IMR-90 (cell line): ENCODE data around the gene SEPHS2. TPM values are rescaled to one million over a fixed set of nuclear protein-coding genes. Genes with fewer than 3 reads are reported as not detected.

Experiments used
- ATAC-seq: fragments of 200-7000 bp; cut with Tn5 transposase; 2 replicates; pipeline ENCODE4 v1.9.1; 2020; ENCODE audit warnings: low read depth, mild to moderate bottlenecking, moderate library complexity
- BruUV-seq: library from RNA; stranded (reverse); fragments of 400-500 nt; replicated peaks from 2 replicates; lab custom pipeline; 2021; lab: Mats Ljungman, UMichigan
- CTCF ChIA-PET: fragments of 300-600 bp; formaldehyde crosslinking; extraction: SDS; loops from one replicate; lab custom pipeline; 2021; ENCODE audit warnings: antibody characterized with exemption; lab: Yijun Ruan, JAX
- POLR2A ChIA-PET: fragments of 300-600 bp; sonication (Branson Sonifier 250); formaldehyde crosslinking; loops from one replicate; lab custom pipeline; 2022; ENCODE audit warnings: antibody characterized with exemption; ENCODE audit not compliant: unreplicated experiment; lab: Charles Lee
- DNase-seq: peaks from one replicate; pipeline ENCODE4 v3.0.0; 2013
- H2AFZ ChIP-seq: replicated peaks from 2 replicates; pipeline ENCODE3; 2013; ENCODE audit warnings: low read length, mild to moderate bottlenecking; ENCODE audit not compliant: poor library complexity
- H2AK5ac ChIP-seq: 2 replicates; pipeline ENCODE4 v1.6.1; 2013; ENCODE audit warnings: low read depth, low read length, inconsistent platforms
- H2AK9ac ChIP-seq: replicated peaks from 2 replicates; pipeline ENCODE3; 2013; ENCODE audit warnings: mild to moderate bottlenecking, low read depth, low read length, moderate library complexity; ENCODE audit not compliant: poor library complexity
- H2BK120ac ChIP-seq: 2 replicates; pipeline ENCODE4 v1.6.1; 2013; ENCODE audit warnings: low read depth, low read length, inconsistent platforms
- H2BK15ac ChIP-seq: 3 replicates; pipeline ENCODE4 v1.6.1; 2013; ENCODE audit warnings: low read depth, low read length, inconsistent platforms
- H2BK20ac ChIP-seq: 2 replicates; pipeline ENCODE4 v1.6.1; 2013; ENCODE audit warnings: low read depth, mild to moderate bottlenecking, inconsistent platforms, low read length, moderate library complexity
- H2BK5ac ChIP-seq: 2 replicates; pipeline ENCODE4 v1.6.1; 2013; ENCODE audit warnings: mild to moderate bottlenecking, low read depth, low read length, inconsistent platforms; ENCODE audit not compliant: poor library complexity, severe bottlenecking
- H3K14ac ChIP-seq: replicated peaks from 2 replicates; pipeline ENCODE4 v1.6.1; 2013; ENCODE audit warnings: low read depth, low read length, inconsistent platforms
- H3K18ac ChIP-seq: 2 replicates; pipeline ENCODE4 v1.6.1; 2013; ENCODE audit warnings: low read depth, low read length, control low read depth
- H3K23ac ChIP-seq: 2 replicates; pipeline ENCODE4 v1.6.1; 2013; ENCODE audit warnings: low read depth, low read length, inconsistent platforms
- H3K27ac ChIP-seq: 2 replicates; pipeline ENCODE4 v1.5.1; 2013; ENCODE audit warnings: mild to moderate bottlenecking, control low read depth, low read length; ENCODE audit not compliant: insufficient read depth
- H3K27me3 ChIP-seq: 2 replicates; pipeline ENCODE4 v1.6.1; 2013; ENCODE audit warnings: low read length; ENCODE audit not compliant: control insufficient read depth, insufficient read depth
- H3K36me3 ChIP-seq: 2 replicates; pipeline ENCODE4 v1.6.1; 2013; ENCODE audit warnings: low read length, mixed read lengths; ENCODE audit not compliant: control insufficient read depth, insufficient read depth
- H3K4ac ChIP-seq: 2 replicates; pipeline ENCODE4 v1.6.1; 2013; ENCODE audit warnings: low read depth, low read length, inconsistent platforms
- H3K4me1 ChIP-seq: 2 replicates; pipeline ENCODE4 v1.6.1; 2013; ENCODE audit warnings: low read length, mixed read lengths; ENCODE audit not compliant: control insufficient read depth, insufficient read depth
- H3K4me2 ChIP-seq: 2 replicates; pipeline ENCODE4 v1.6.1; 2013; ENCODE audit warnings: low read depth, mild to moderate bottlenecking, control low read depth, low read length, moderate library complexity
- H3K4me3 ChIP-seq: 2 replicates; pipeline ENCODE4 v1.5.1; 2013; ENCODE audit warnings: low read depth, mild to moderate bottlenecking, control low read depth, low read length, moderate library complexity; ENCODE audit not compliant: insufficient read depth
- H3K56ac ChIP-seq: 2 replicates; pipeline ENCODE4 v1.6.1; 2013; ENCODE audit warnings: low read length, inconsistent platforms; ENCODE audit not compliant: insufficient read depth; ENCODE audit errors: extremely low read depth
- H3K79me1 ChIP-seq, 2 experiments: 2 replicates each; pipeline ENCODE4 v1.6.1; 2013; ENCODE audit warnings: low read length in 2 of 2, inconsistent platforms in 1 of 2, low read depth in 1 of 2
- H3K9ac ChIP-seq: 2 replicates; pipeline ENCODE4 v1.6.1; 2013; ENCODE audit warnings: low read depth, low read length, control low read depth
- H3K9me1 ChIP-seq: 2 replicates; pipeline ENCODE4 v1.6.1; 2013; ENCODE audit warnings: low read length, inconsistent platforms; ENCODE audit not compliant: insufficient read depth
- H3K9me3 ChIP-seq: 2 replicates; pipeline ENCODE4 v1.6.1; 2013; ENCODE audit warnings: low read length; ENCODE audit not compliant: control insufficient read depth, insufficient read depth
- H4K20me1 ChIP-seq: 2 replicates; pipeline ENCODE4 v1.6.1; 2013; ENCODE audit warnings: low read length, inconsistent platforms; ENCODE audit not compliant: insufficient read depth
- H4K5ac ChIP-seq: 2 replicates; pipeline ENCODE4 v1.6.1; 2013; ENCODE audit warnings: mild to moderate bottlenecking, low read depth, low read length, control low read depth
- H4K8ac ChIP-seq, 2 experiments: 2 replicates each; pipeline ENCODE4 v1.6.1; 2013; ENCODE audit warnings: low read depth in 2 of 2, low read length in 2 of 2, control low read depth in 1 of 2, inconsistent platforms in 1 of 2
- H4K91ac ChIP-seq: 2 replicates; pipeline ENCODE4 v1.6.1; 2013; ENCODE audit warnings: low read depth, low read length, inconsistent platforms; ENCODE audit not compliant: insufficient read depth
- BHLHE40 ChIP-seq: fragments of 150-350 bp; IDR thresholded peaks from 2 replicates; pipeline ENCODE4 v1.6.1; 2016; ENCODE audit warnings: mild to moderate bottlenecking, low read depth, low read length
- CEBPB ChIP-seq: IDR thresholded peaks from 2 replicates; pipeline ENCODE4 v1.6.1; 2012; ENCODE audit warnings: low read depth, low read length, improper control_type of control experiment
- CHD1 ChIP-seq: IDR thresholded peaks from 2 replicates; pipeline ENCODE4 v1.6.1; 2012; ENCODE audit warnings: low read depth, low read length, improper control_type of control experiment
- CTCF ChIP-seq: conservative IDR thresholded peaks from 2 replicates; pipeline ENCODE4 v1.5.1; 2012; ENCODE audit warnings: mild to moderate bottlenecking, low read depth, low read length, improper control_type of control experiment
- ELK1 ChIP-seq: fragments of 150-350 bp; IDR thresholded peaks from 2 replicates; pipeline ENCODE4 v1.6.1; 2016; ENCODE audit warnings: low read depth, mild to moderate bottlenecking, low read length, moderate library complexity, borderline replicate concordance
- FOS ChIP-seq: fragments of 150-350 bp; IDR thresholded peaks from 2 replicates; pipeline ENCODE4 v1.6.1; 2016; ENCODE audit warnings: low read depth, low read length
- MAFK ChIP-seq: IDR thresholded peaks from 2 replicates; pipeline ENCODE4 v1.6.1; 2012; ENCODE audit warnings: low read depth, low read length, improper control_type of control experiment
- MAZ ChIP-seq: IDR thresholded peaks from 2 replicates; pipeline ENCODE4 v1.6.1; 2012; ENCODE audit warnings: low read depth, mild to moderate bottlenecking, low read length, improper control_type of control experiment, moderate library complexity, borderline replicate concordance
- MXI1 ChIP-seq: IDR thresholded peaks from 2 replicates; pipeline ENCODE4 v1.6.1; 2012; ENCODE audit warnings: low read depth, mild to moderate bottlenecking, low read length, moderate library complexity, borderline replicate concordance
- NFE2L2 ChIP-seq: fragments of 150-350 bp; IDR thresholded peaks from 2 replicates; pipeline ENCODE4 v1.6.1; 2016; ENCODE audit warnings: low read depth, mild to moderate bottlenecking, low read length
- POLR2A ChIP-seq: IDR thresholded peaks from 2 replicates; pipeline ENCODE4 v1.6.1; 2012; ENCODE audit warnings: mild to moderate bottlenecking, low read depth, low read length
- RAD21 ChIP-seq: IDR thresholded peaks from 2 replicates; pipeline ENCODE4 v1.6.1; 2012; ENCODE audit warnings: low read length, improper control_type of control experiment
- RCOR1 ChIP-seq: IDR thresholded peaks from 2 replicates; pipeline ENCODE4 v1.6.1; 2012; ENCODE audit warnings: mild to moderate bottlenecking, low read length, improper control_type of control experiment; ENCODE audit not compliant: insufficient replicate concordance
- RFX5 ChIP-seq: IDR thresholded peaks from 2 replicates; pipeline ENCODE4 v1.8.0; 2012; ENCODE audit warnings: low read depth, mild to moderate bottlenecking, low read length, moderate library complexity
- SMC3 ChIP-seq: fragments of 150-350 bp; IDR thresholded peaks from 2 replicates; pipeline ENCODE4 v1.6.1; 2016; ENCODE audit warnings: low read depth, mild to moderate bottlenecking, antibody characterized with exemption, low read length, moderate library complexity
- USF2 ChIP-seq: fragments of 150-350 bp; IDR thresholded peaks from 2 replicates; pipeline ENCODE4 v1.6.1; 2017; ENCODE audit warnings: mild to moderate bottlenecking, antibody characterized with exemption, low read length, low read depth
- WGBS, 2 experiments: methylation state at CpG; one replicate each; pipeline versions ENCODE4 v1.1.5 to v1.1.7; 2013; ENCODE audit warnings: missing lambda C conversion rate in 2 of 2; ENCODE audit not compliant: insufficient read length in 1 of 2; ENCODE audit errors: extremely low coverage in 2 of 2; 5-methylcytosine and 5-hydroxymethylcytosine counted together
- dilution Hi-C: fragments of 300-500 bp; cut with HindIII; formaldehyde crosslinking; loops from one replicate; pipeline ENCODE4 v1.14.3; 2018; ENCODE audit warnings: low sequenced_read_pairs; ENCODE audit not compliant: unreplicated experiment
- in situ Hi-C: fragments of 300-500 bp; cut with MboI; formaldehyde crosslinking; loops from 3 replicates; pipeline ENCODE4 v1.14.3; 2019; ENCODE audit warnings: low sequenced_read_pairs, inconsistent platforms, mixed read lengths
- intact Hi-C: fragments of 100-400 bp; cut with micrococcal nuclease; formaldehyde crosslinking; loops from 2 replicates; pipeline ENCODE4 v1.10.0; 2022
- polyA plus RNA-seq, 3 experiments: library from polyadenylated mRNA; depleted of rRNA; stranded (reverse); fragments of >200 nt; gene quantifications; 2 replicates each; pipeline ENCODE4 v1.2.3, GENCODE V29; 2012; ENCODE audit warnings: low replicate concordance in 1 of 3
- total RNA-seq: library from RNA; depleted of rRNA; stranded (reverse); fragments of >200 nt; gene quantifications from 2 replicates; pipeline ENCODE4 v1.2.3, GENCODE V29; 2012

Gene SEPHS2
- total and polyA plus RNA-seq, 2 of the 4 experiments (the other 2 are of a cell fraction) = 10.4 to 31.4 TPM

- Histone ChIP-seq H3K4ac (no peak overlapping the region), H2AK5ac (no peak overlapping the region), H3K9me3 (no peaks in the 10 kb centered on the region), H3K27ac (no peak overlapping the region), H2BK20ac (no peak overlapping the region), H3K36me3 (no peaks in the 10 kb centered on the region), H3K18ac (no peak overlapping the region), H2BK120ac (no peak overlapping the region), H2BK15ac (no peak overlapping the region), H4K20me1 (no peaks in the 10 kb centered on the region), H3K27me3 (peaks cover 45% of the 10 kb centered on the region), H3K79me1 (no peaks in the 10 kb centered on the region), H2AFZ (no peak overlapping the region), H2BK5ac (no peak overlapping the region), H4K8ac (no peak overlapping the region), H3K4me2 (no peak overlapping the region), H4K5ac (no peak overlapping the region), H3K23ac (no peak overlapping the region), H3K56ac (no peak overlapping the region), H3K14ac (no peak overlapping the region), H3K4me3 (no peak overlapping the region), H3K9me1 (no peaks in the 10 kb centered on the region), H3K4me1 (no peaks in the 10 kb centered on the region), H3K9ac (no peak overlapping the region), H2AK9ac (no peak overlapping the region), H4K91ac (no peak overlapping the region)
- CTCF ChIA-PET = no interaction called here
- POLR2A ChIA-PET = no interaction called here
- BruUV-seq = no TSS peak
- ATAC-seq (no peak), DNase-seq (no peak)
- TF ChIP-seq CHD1 = no peak
- no peak for TF ChIP-seq MAFK
- no peak for TF ChIP-seq USF2
- no peak for TF ChIP-seq ELK1
- no peak for TF ChIP-seq FOS
- TF ChIP-seq NFE2L2 = no peak
- no peak for TF ChIP-seq MAZ
- TF ChIP-seq CEBPB = no peak
- TF ChIP-seq RAD21 = no peak
- TF ChIP-seq MXI1 = no peak
- TF ChIP-seq SMC3 = no peak
- no peak for TF ChIP-seq BHLHE40
- no peak for TF ChIP-seq POLR2A
- no peak for TF ChIP-seq CTCF
- no peak for TF ChIP-seq RFX5
- TF ChIP-seq RCOR1 = no peak
- dilution Hi-C loops (no loop called here), intact Hi-C loops (no loop called here), in situ Hi-C loops (no loop called here)
- WGBS, 2 experiments = no CpG with 5 or more reads among the region's 7 CpGs
These were observed 29.0 kb upstream of the SEPHS2 start for GRCh38 chr16:30474684-30475083.
